ENCODE results near the gene OR6C65.
"Not testable (repeated sequence)": the region's sequence is repeated elsewhere in the genome, so short reads cannot be mapped to it uniquely, and the experiment has no call there.

Gene OR6C65

GRCh38 chr12:55400229-55400628 lies at the start of gene OR6C65:
OR6C65 (plus strand) TSS chr12:55400529; CDS start chr12:55400529, 0 bp downstream.
- DNase-seq (ENCODE audit: low read depth) = no peak

- not testable (repeated sequence) for DNase-seq (ENCODE audit: low read depth)
Observed at GRCh38 chr12:55355338-55355737, 45.0 kb upstream of the OR6C65 start.

- DNase-seq (ENCODE audit: low read depth) = no peak
Observed at GRCh38 chr12:55362675-55363074, 37.7 kb upstream of the OR6C65 start, which contains the start of gene OR6C75. OR6C75 (plus strand) TSS chr12:55362975; CDS start chr12:55365111, 2,136 bp downstream.

GRCh38 chr12:55365086-55365485 lies 35.2 kb upstream of the OR6C65 start:
- no peak for DNase-seq (ENCODE audit: low read depth)

GRCh38 chr12:55372521-55372920 lies 27.8 kb upstream of the OR6C65 start:
- DNase-seq (ENCODE audit: low read depth) = no peak

DNA sequence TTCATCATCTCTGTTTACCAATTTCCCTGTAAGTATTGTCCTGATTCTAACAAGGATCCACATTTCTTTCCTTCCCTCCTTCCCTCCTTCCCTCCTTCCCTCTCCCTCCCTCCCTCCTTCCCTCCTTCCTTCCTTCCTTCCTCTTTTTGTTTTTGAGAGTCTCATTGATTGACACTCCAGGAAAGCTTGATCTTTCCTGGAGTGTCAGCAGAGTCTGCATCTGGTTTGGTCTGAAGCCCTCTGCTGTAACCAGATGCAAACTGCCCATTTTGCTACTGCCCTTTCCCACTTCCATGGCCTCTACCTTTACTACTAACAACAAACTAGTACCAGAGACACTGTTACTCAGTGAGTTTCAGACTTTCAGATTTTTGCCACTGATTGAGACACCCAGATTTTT lies 14.4 kb upstream of the OR6C65 start:
- DNase-seq (ENCODE audit: low read depth) = no peak

GRCh38 chr12:55392032-55392795 lies 8.1 kb upstream of the OR6C65 start:
- no peak for DNase-seq (ENCODE audit: low read depth)

- DNase-seq (ENCODE audit: low read depth) = no peak
Observed at GRCh38 chr12:55396326-55396725, 4.0 kb upstream of the OR6C65 start.

DNA sequence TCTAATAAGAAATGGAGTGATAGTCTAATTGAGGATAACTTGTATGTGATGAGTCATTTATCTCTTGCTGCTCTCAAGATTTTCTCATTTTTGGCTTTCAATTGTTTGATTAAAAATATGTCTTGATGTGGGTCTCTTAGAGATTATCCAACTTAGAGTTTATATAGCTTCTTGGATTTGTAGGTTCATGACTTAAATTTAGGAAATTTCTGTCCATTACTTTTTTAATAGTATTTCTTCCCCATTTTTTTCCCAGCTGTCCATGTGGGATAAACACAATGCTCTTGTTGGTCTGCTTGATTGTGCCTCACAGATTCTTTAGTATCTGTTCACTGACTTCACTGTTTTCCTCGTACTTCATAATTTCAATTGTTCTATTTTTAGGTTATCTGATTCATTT lies 7.5 kb downstream of the OR6C65 start:
- DNase-seq (ENCODE audit: low read depth) = no peak

DNA sequence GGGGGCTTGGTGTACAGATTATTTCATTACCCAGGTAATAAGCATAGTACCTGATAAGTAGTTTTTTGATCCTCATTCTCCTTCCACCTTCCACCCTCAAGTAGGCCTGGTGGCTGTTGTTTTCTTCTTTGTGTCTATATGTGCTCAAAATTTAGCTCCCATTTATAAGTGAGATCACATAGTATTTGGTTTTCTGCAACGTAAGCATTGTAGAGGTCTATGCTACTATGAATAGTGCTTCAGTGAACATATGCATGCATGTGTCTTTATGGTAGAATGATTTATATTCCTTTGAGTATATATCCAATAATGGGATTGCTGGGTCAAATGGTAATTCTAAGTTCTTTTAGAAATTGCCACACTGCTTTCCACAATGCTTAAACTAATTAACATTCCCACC lies 8.8 kb downstream of the OR6C65 start:
- DNase-seq (ENCODE audit: low read depth) = not testable (repeated sequence)

DNA sequence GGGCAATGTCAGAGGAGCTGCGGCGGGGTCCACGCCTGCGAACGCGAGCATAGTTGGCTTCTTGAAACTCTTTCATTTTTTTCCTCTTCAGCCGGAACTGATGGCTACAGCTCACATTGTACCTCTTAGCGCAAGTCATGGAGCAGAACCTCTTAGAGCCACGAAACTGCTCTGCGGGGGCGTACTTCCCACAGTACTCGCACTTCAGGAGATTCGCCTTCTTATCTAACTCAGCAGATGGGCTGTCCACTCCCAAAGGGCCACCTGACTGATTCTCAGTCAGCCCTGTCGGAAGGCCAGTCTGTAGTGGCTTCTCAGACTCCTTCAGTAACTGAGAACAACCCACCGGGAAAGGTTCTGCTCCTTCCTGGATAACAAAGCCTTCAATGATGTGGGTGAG lies 11.8 kb downstream of the OR6C65 start:
- DNase-seq (ENCODE audit: low read depth) = not testable (repeated sequence)

- not testable (repeated sequence) for DNase-seq (ENCODE audit: low read depth)
Observed at GRCh38 chr12:55413498-55414388, 13.4 kb downstream of the OR6C65 start.

GRCh38 chr12:55414396-55414823 lies 14.1 kb downstream of the OR6C65 start:
- DNase-seq (ENCODE audit: low read depth) = not testable (repeated sequence)

- DNase-seq (ENCODE audit: low read depth) = not testable (repeated sequence)
Observed at GRCh38 chr12:55414889-55415288, 14.6 kb downstream of the OR6C65 start.

DNA sequence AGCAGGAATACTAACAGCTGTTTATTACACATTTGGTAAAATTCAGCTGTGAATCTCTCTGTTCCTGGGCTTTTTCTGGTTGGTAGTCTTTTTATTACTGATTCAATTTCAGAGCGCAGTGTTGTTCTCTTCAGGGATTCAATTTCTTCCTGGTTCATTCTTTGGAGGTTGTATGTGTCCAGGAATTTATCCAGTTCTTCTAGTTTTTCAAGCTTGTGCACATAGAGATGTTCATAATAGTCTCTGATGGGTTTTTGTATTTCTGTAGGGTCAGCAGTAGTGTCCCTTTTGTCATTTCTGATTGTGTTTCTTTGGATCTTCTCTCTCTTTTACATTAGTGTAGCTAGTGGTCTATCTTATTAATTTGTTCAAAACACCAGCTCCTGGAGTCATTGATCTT lies 16.6 kb downstream of the OR6C65 start:
- DNase-seq (ENCODE audit: low read depth) = no peak

DNA sequence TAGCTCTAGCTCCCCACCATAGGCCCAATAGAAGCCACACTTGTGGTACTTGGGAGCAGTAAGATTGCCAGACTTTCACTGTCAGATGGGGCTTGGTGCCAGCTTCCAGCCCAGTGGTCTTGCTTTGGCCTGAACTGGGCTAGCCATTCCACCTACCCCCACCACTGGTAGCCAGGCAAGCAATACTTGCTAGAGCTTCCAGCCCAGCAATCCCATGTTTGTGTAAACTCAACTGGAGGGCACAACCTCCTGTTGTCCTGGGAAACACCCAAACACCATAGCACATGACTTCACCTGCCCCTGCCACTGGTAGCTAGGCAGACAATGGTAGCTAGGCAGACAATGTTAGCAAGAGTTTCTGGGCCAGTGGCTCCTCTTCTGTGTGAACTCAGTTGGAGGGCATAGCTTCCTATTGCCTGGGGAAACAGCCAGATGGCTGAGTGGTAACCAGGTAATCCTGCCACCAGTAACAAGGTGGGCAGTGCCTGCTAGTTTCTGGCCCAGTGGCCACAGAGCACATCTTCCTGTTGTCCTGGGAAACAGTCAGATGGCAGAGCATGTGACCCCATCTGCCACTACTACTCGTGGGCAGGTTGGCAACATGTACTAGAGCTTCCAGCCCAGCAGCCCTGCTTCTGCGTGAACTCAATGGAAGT lies 20.1 kb downstream of the OR6C65 start:
- DNase-seq (ENCODE audit: low read depth) = no peak

- no peak for DNase-seq (ENCODE audit: low read depth)
Observed at GRCh38 chr12:55425954-55426353, 25.6 kb downstream of the OR6C65 start, which contains the start of gene OR6C76. OR6C76 (plus strand) TSS chr12:55426254; CDS start chr12:55426254, 0 bp downstream.

- no peak for DNase-seq (ENCODE audit: low read depth)
Observed at GRCh38 chr12:55428331-55429243, 28.3 kb downstream of the OR6C65 start.

GRCh38 chr12:55441233-55441632 lies 40.9 kb downstream of the OR6C65 start:
- DNase-seq (ENCODE audit: low read depth) = not testable (repeated sequence)

GRCh38 chr12:55443776-55444175 lies 43.4 kb downstream of the OR6C65 start, which contains the start of gene OR6C2:
OR6C2 (plus strand) TSS chr12:55444076; CDS start chr12:55452214, 8,138 bp downstream.
- DNase-seq (ENCODE audit: low read depth) = no peak

DNA sequence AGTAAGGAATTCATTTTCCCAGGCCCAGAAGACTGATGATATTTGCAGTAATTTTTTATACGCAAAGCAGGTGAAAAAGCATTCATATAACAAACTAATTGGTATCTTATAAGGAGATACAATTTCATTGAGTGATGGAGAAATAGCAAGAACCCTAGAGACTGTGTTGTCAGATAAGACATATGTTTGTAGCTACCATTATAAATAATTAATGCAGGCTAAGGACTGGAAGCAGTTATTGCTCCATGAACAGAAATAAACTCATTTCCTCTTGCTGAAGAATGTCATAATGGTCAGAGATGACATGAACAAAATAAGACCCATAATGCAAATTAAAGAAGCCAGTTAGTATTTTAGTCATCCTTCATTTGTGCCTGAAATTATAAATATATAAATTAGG lies 45.0 kb downstream of the OR6C65 start:
- DNase-seq (ENCODE audit: low read depth) = no peak
